ENCODE measurements around the gene SERPINC1.
"Not testable (repeated sequence)": the region's sequence is repeated elsewhere in the genome, so short reads cannot be mapped to it uniquely, and the experiment has no call there.

Gene SERPINC1

GRCh38 chr1:173889885-173890284, 27.2 kb downstream of the SERPINC1 start:
- DNase-seq (ENCODE audit: low read depth): no peak

- no peak for DNase-seq (ENCODE audit: low read depth)
Measured at GRCh38 chr1:173888749-173889148, 28.4 kb downstream of the SERPINC1 start.

- no peak for DNase-seq (ENCODE audit: low read depth)
Measured at GRCh38 chr1:173887627-173888026, 29.5 kb downstream of the SERPINC1 start.

GRCh38 chr1:173886746-173887611, 30.1 kb downstream of the SERPINC1 start:
- no peak for DNase-seq (ENCODE audit: low read depth)

GRCh38 chr1:173884701-173885100, 32.4 kb downstream of the SERPINC1 start:
- DNase-seq (ENCODE audit: low read depth): no peak

- DNase-seq (ENCODE audit: low read depth): not testable (repeated sequence)
Measured at GRCh38 chr1:173881117-173881516, 36.0 kb downstream of the SERPINC1 start.

- no peak for DNase-seq (ENCODE audit: low read depth)
Measured at GRCh38 chr1:173878251-173878650, 38.9 kb downstream of the SERPINC1 start.

GRCh38 chr1:173876732-173877131, 40.4 kb downstream of the SERPINC1 start:
- DNase-seq (ENCODE audit: low read depth): no peak

GRCh38 chr1:173871500-173871899, 45.6 kb downstream of the SERPINC1 start:
- no peak for DNase-seq (ENCODE audit: low read depth)

- DNase-seq (ENCODE audit: low read depth): no peak
Measured at GRCh38 chr1:173871091-173871490, 46.0 kb downstream of the SERPINC1 start.

- DNase-seq (ENCODE audit: low read depth): no peak
Measured at GRCh38 chr1:173870252-173871075, 46.7 kb downstream of the SERPINC1 start.

- DNase-seq (ENCODE audit: low read depth): no peak
Measured at GRCh38 chr1:173869021-173869359, 48.1 kb downstream of the SERPINC1 start.

- DNase-seq (ENCODE audit: low read depth): peak; percentile 86
Measured at GRCh38 chr1:173868266-173869020, 48.7 kb downstream of the SERPINC1 start, which contains the start of gene ZBTB37. ZBTB37 (plus strand) TSS chr1:173868380; CDS start chr1:173870226, 1,846 bp downstream.

GRCh38 chr1:173867753-173868265, 49.3 kb downstream of the SERPINC1 start, which contains the start of gene GAS5:
GAS5 (minus strand) TSS chr1:173867989.
- DNase-seq (ENCODE audit: low read depth): peak; percentile 98

- no peak for DNase-seq (ENCODE audit: low read depth)
Measured at GRCh38 chr1:173867141-173867752, 49.9 kb downstream of the SERPINC1 start.

- DNase-seq (ENCODE audit: low read depth): no peak
Measured at GRCh38 chr1:173866413-173867115, 50.6 kb downstream of the SERPINC1 start.

- DNase-seq (ENCODE audit: low read depth): no peak
Measured at GRCh38 chr1:173865468-173866164, 51.5 kb downstream of the SERPINC1 start.

- no peak for DNase-seq (ENCODE audit: low read depth)
Measured at GRCh38 chr1:173864179-173864867, 52.8 kb downstream of the SERPINC1 start.

Data from stimulated activated CD8-positive, alpha-beta memory T cell treated with anti-CD3 and anti-CD28 coated beads, Interleukin-7, amount 100 ng/mL, for 24 hours (primary cell).